Measurements from ENCODE around the gene ZNF225.

Gene ZNF225

DNA sequence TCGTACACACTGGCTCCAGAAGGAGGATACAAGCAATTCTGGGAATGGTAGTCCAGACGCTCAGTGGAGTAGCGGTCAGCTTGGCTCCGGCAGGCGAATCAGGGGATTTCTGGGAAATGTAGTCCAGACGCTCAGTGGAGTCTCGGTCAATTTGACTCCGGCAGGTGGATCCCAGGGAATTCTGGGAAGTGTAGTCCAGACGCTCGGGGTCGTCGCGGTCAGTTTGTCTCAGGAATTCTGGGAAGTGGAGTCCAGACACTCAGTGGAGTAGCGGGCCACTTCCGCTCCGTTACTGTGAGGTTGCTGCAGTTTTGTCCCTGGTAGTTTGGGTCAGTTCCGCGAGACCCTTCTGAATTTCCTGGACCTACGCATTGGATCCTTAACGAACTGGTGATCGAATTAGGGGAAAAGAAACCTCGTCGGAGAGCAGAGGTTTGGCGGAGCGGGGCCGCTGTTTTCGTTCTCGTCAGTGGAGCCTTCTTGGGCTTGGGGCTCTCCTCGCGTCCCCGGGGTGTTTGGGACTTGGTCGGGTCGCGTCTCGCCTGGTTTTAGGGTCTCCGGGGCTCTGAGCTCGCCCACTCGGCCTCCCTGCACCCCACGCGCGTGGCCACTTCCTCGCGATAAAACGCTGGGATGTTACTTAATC is at the start of gene ZNF225:
ZNF225 (plus strand) TSS at position 262 of the 646 bp plus-strand sequence. CDS start 2,429 bp downstream, outside the sequence.
- TF ChIP-seq, protein P1, sequence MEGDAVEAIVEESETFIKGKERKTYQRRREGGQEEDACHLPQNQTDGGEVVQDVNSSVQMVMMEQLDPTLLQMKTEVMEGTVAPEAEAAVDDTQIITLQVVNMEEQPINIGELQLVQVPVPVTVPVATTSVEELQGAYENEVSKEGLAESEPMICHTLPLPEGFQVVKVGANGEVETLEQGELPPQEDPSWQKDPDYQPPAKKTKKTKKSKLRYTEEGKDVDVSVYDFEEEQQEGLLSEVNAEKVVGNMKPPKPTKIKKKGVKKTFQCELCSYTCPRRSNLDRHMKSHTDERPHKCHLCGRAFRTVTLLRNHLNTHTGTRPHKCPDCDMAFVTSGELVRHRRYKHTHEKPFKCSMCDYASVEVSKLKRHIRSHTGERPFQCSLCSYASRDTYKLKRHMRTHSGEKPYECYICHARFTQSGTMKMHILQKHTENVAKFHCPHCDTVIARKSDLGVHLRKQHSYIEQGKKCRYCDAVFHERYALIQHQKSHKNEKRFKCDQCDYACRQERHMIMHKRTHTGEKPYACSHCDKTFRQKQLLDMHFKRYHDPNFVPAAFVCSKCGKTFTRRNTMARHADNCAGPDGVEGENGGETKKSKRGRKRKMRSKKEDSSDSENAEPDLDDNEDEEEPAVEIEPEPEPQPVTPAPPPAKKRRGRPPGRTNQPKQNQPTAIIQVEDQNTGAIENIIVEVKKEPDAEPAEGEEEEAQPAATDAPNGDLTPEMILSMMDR (conservative IDR thresholded peaks at IDR 0.05), result no peak
- H3K27ac ChIP-seq, result peak within 1 kb of the TSS; percentile 70

DNA sequence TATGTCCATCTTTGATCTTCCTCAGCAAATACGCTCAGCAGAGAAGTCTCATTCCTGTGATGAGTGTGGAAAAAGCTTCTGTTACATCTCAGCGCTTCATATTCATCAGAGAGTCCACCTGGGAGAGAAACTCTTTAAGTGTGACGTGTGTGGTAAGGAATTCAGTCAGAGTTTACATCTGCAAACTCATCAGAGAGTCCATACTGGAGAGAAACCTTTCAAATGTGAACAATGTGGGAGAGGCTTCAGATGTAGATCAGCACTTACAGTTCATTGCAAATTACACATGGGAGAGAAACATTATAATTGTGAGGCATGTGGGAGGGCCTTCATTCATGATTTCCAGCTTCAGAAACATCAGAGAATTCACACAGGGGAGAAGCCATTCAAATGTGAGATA is 46.9 kb upstream of the ZNF225 start:
- TF ChIP-seq, protein P1 (conservative IDR thresholded peaks at IDR 0.05), result no peak
- H3K27ac ChIP-seq, result no peak overlapping the region

DNA sequence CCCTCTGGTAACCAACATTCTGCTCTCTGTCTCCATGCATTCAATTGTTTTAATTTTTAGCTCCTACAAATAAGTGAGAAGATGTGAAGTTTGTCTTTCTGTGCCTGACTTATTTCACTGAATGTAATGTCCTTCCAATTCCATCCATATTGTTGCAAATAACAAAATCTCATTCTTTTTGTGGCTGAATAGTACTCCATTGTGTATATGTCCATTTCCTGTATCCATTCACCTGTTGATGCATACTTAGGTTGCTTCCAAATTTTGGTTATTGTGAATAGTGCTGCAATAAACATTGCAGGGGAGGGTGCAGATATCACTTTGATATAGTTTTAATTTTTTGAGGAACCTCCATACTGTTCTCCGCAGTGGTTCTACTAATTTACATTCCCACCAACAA is 43.8 kb upstream of the ZNF225 start:
- H3K27ac ChIP-seq, result no peak overlapping the region
- TF ChIP-seq, protein P1 (conservative IDR thresholded peaks at IDR 0.05), result no peak

DNA sequence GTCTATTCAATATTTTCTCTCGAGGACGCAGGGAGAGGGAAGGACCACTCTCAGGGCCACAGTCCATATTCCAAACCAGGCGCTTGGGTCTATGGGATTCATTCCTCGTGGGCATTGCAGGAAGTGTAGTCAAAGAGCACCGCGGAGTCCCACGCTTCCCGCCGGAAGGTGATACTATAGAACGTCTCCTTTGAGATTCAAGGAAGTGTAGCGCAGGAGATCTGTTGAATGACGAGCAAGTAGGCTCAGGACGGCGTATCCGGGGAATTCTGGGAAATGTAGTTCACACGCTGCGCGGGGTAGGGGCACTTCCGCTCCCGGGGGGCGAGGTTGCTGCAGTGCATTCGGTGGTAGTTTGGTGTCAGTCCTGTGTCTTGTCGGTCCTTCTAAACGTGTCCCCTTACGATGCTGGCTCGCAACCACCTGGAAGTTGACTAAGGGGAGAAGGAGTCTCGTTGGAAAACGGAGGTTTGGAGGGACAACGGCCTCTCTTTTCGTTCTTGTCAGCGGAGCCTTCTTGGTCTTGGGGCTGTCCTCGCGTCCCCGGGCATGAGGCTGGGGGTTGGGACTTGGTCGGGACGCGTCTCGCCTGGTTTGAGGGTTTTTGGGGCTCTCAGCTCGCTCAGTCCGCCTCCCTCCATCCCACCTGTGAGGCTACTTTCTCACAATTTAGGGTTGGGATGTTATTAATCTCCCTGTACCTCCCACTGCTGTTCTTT is 41.2 kb upstream of the ZNF225 start, which contains the start of gene ZNF284:
ZNF284 (plus strand) TSS at position 336 of the 719 bp plus-strand sequence. CDS start 4,231 bp downstream, outside the sequence.
- peak within 1 kb of the TSS; percentile 73 for H3K27ac ChIP-seq

DNA sequence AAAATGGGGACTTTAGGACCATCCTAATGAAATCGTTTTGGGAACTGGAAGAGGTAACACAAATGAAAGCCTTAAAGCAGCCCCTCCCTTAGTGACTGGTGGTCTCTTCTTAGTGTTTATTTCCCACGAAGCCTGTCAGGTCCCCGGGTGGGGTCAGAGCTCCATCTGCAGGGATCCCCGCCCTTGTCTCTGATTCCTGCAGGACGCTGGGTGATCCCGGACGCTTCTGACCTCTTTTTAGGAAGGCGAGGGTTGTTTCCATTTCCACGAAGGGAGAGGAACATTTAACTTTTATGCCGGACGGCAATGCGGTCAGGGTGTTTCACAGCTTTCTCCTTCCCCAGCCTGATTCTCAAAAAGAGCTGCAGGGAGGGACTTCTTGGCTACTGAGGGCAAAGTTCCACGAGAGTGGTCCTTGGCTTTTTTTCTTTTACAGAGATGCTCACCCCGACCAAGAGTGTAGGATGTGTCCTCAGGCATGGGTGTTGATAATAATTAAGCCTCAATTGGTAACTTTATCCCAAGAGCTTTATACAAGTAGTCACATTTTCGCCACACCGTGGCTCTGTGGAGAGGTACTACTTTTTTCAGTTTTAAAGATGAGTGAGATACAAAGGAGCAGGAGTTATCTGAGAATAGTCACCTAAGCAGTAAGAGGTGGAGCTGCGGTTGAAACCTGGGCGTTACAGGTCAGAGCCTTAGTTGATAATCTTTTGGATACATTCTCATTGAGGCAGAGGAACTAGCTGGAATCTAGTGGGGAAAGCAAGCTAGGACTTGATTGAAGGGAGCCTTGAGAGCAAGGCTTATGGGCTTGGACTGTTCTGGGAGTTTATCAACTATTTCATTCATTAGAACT is 40.4 kb upstream of the ZNF225 start:
- H3K27ac ChIP-seq, result peak overlapping the region; percentile 73

More for the DNA sequence above, 41.2 kb upstream of the ZNF225 start, which contains the start of gene ZNF284:
- TF ChIP-seq, protein P1 (conservative IDR thresholded peaks at IDR 0.05), result no peak

DNA sequence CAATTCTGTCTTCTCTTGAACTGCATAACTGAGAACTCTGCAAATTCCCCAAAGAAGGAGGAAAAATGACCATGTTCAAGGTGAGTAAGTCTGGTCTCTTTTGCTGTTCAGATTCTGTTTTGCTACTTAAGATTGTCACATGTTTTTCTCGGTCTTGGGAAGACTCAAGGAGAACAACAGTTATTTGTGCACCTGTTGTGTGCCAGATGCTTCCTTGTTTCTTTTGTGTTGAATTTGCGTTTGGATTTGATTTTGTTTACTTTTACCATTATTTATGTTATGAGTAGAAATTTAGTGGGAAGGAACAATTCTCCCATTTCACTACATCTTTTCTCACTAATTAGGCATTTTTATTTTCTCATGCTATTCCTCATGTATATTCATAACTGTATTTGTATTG is 36.9 kb upstream of the ZNF225 start:
- TF ChIP-seq, protein P1 (conservative IDR thresholded peaks at IDR 0.05), result no peak

More for the DNA sequence above, 40.4 kb upstream of the ZNF225 start:
- TF ChIP-seq, protein P1 (conservative IDR thresholded peaks at IDR 0.05), result peak; percentile 26

DNA sequence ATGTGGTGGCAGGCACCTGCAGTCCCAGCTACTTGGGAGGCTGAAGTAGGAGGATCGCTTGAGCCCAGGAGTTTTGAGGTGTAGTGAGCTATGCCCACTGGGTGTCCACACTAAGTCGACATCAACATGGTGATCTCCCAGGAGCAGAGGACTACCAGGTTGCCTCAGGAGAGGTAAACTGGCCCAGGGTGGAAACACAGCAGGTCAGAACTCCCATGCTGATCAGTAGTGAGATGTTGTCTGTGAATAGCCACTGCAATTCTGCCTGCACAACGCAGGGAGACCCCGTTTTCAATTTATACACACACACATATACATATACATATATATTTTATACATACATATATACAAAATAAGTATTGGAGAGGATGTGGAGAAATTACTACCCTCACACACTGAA is 21.1 kb upstream of the ZNF225 start:
- TF ChIP-seq, protein P1 (conservative IDR thresholded peaks at IDR 0.05), result no peak
- no peak overlapping the region for H3K27ac ChIP-seq

More for the DNA sequence above, 36.9 kb upstream of the ZNF225 start:
- H3K27ac ChIP-seq, result no peak overlapping the region
